ENCODE measurements around the gene NEK4. TPM values are rescaled to one million over a fixed set of nuclear protein-coding genes. Genes with fewer than 3 reads are reported as not detected.

The NEK4 gene
- total RNA-seq, 1 experiment from 2014 or later: 36.2 TPM

DNA sequence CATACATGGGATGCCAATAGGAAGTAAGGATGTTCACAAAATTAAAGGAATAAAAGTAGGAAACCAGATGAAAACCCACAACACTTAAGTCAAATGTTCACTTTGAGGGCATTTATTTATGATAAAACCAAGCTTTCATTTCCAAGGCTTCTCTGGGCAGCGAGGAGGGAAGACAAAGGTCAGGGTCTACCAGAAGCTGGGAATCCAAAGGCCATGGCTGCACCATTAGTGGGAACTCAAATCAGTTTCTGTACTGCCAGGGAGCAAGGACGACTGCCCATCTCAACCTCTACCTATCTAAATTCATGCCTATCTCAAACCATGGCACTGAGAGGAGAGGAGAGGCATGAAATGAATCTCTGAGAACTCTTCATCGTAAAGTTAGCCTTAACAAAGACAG lies 107.6 kb downstream of the NEK4 start:
- H3K4me3 ChIP-seq (replicated peaks in 1 of 2; ENCODE audit: low read depth in 1 of 2, low read length in 2 of 2): no peak overlapping the region
- no peaks in the 10 kb centered on the region for H3K9me2 ChIP-seq (ENCODE audit: insufficient read depth)
- DNase-seq (ENCODE audit: low read depth, low spot score): no peak
- ChIA-PET CTCF (no interaction called here), RAD21 (ENCODE audit: low non-redundant PET in 1 of 2, low total read pairs in 2 of 2, uncharacterized antibody in 2 of 2, unreplicated experiment in 2 of 2) (no interaction called here), POLR2A (no interaction called here)
- 0 out of 2 replicates have a peak, but pooled peaks cover 3% of the 10 kb centered on the region for H3K79me2 ChIP-seq (ENCODE audit: insufficient read depth, low read length)
- no peak overlapping the region for H3K27ac ChIP-seq (ENCODE audit: low read depth, low read length)
- H3K9ac ChIP-seq (ENCODE audit: low read length): no peak overlapping the region
- no peaks in the 10 kb centered on the region for H3K27me3 ChIP-seq (ENCODE audit: insufficient read depth, low read length)
- no peaks in the 10 kb centered on the region for H4K20me1 ChIP-seq (ENCODE audit: insufficient read depth)
- no peak for TF ChIP-seq SIN3A (IDR thresholded peaks at IDR 0.05; ENCODE audit: low read depth)
- TF ChIP-seq EGR1 (IDR thresholded peaks at IDR 0.05; ENCODE audit: low read depth): no peak
- TF ChIP-seq, protein P1, sequence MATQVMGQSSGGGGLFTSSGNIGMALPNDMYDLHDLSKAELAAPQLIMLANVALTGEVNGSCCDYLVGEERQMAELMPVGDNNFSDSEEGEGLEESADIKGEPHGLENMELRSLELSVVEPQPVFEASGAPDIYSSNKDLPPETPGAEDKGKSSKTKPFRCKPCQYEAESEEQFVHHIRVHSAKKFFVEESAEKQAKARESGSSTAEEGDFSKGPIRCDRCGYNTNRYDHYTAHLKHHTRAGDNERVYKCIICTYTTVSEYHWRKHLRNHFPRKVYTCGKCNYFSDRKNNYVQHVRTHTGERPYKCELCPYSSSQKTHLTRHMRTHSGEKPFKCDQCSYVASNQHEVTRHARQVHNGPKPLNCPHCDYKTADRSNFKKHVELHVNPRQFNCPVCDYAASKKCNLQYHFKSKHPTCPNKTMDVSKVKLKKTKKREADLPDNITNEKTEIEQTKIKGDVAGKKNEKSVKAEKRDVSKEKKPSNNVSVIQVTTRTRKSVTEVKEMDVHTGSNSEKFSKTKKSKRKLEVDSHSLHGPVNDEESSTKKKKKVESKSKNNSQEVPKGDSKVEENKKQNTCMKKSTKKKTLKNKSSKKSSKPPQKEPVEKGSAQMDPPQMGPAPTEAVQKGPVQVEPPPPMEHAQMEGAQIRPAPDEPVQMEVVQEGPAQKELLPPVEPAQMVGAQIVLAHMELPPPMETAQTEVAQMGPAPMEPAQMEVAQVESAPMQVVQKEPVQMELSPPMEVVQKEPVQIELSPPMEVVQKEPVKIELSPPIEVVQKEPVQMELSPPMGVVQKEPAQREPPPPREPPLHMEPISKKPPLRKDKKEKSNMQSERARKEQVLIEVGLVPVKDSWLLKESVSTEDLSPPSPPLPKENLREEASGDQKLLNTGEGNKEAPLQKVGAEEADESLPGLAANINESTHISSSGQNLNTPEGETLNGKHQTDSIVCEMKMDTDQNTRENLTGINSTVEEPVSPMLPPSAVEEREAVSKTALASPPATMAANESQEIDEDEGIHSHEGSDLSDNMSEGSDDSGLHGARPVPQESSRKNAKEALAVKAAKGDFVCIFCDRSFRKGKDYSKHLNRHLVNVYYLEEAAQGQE (IDR thresholded peaks at IDR 0.05; ENCODE audit: low read depth): no peak
- TF ChIP-seq, protein P2, sequence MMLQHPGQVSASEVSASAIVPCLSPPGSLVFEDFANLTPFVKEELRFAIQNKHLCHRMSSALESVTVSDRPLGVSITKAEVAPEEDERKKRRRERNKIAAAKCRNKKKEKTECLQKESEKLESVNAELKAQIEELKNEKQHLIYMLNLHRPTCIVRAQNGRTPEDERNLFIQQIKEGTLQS (IDR thresholded peaks at IDR 0.05): no peak
- no peak for TF ChIP-seq RAD21 (IDR thresholded peaks at IDR 0.05; ENCODE audit: low read depth)
- TF ChIP-seq TCF7L2 (IDR thresholded peaks at IDR 0.05; ENCODE audit: borderline replicate concordance, extremely low read depth, insufficient read depth, insufficient read length): no peak
- TF ChIP-seq JUND (IDR thresholded peaks at IDR 0.05): no peak
- no peak for TF ChIP-seq SP1 (IDR thresholded peaks at IDR 0.05; ENCODE audit: low read depth)
- no peak for TF ChIP-seq SRF (IDR thresholded peaks at IDR 0.05; ENCODE audit: low read depth)
- BruUV-seq (replicated peaks): no TSS peak
- intact Hi-C loops (cut with micrococcal nuclease): no loop called here
- no peak overlapping the region for H2AFZ ChIP-seq (ENCODE audit: low read depth, low read length, poor library complexity, severe bottlenecking)
- H3K4me1 ChIP-seq (ENCODE audit: control insufficient read depth in 1 of 2, insufficient read depth in 2 of 2, low read length in 2 of 2): no peaks in the 10 kb centered on the region
- no peak for ATAC-seq
- H3K9me3 ChIP-seq (ENCODE audit: control insufficient read depth in 1 of 2, insufficient read depth in 1 of 2, low read depth in 1 of 2, low read length in 2 of 2): no peaks in the 10 kb centered on the region
- no peak overlapping the region for H3K4me2 ChIP-seq (ENCODE audit: low read length)
- H3K36me3 ChIP-seq (ENCODE audit: control insufficient read depth in 1 of 2, insufficient read depth in 2 of 2, low read length in 2 of 2): peaks cover 18 to 22% of the 10 kb centered on the region in 2 experiments
